GM21367 (cell line): ENCODE measurements around the gene YIPF6.
A peak's percentile ranks its signal among the peaks of the same experiment; 100 is the strongest.
"Not testable (repeated sequence)": the region's sequence is repeated elsewhere in the genome, so short reads cannot be mapped to it uniquely, and the experiment has no call there.

Experiments used
- ATAC-seq: cut with Tn5 transposase; IDR thresholded peaks from one replicate; pipeline ENCODE4 v1.9.1; 2021; ENCODE audit not compliant: unreplicated experiment

YIPF6 gene

GRCh38 chrX:68503836-68504636 lies 5.2 kb downstream of the YIPF6 start:
- ATAC-seq, result no peak

GRCh38 chrX:68506649-68507048 lies 7.8 kb downstream of the YIPF6 start:
- no peak for ATAC-seq

DNA sequence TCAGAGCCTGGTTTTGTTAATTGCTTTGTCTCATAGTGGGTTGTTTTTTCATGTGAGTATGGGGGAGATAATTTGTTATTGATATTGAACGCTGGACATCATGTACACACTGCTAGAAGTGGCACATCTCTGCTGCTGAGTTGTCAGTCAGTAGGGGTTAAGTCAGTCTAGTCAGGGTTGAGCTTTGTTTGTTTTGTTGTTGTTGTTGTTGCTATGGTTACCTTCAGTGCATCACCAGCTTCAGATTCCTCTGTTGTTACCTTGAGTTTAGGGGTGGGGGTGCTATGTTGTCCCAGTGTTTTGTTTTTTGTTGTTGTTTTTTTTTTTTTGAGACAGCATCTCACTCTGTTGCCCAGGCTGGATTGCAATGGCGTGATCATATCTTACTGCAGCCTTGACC lies 9.9 kb downstream of the YIPF6 start:
- no peak for ATAC-seq

- peak; percentile 70 for ATAC-seq
Observed at GRCh38 chrX:68511255-68511654, 12.4 kb downstream of the YIPF6 start.

DNA sequence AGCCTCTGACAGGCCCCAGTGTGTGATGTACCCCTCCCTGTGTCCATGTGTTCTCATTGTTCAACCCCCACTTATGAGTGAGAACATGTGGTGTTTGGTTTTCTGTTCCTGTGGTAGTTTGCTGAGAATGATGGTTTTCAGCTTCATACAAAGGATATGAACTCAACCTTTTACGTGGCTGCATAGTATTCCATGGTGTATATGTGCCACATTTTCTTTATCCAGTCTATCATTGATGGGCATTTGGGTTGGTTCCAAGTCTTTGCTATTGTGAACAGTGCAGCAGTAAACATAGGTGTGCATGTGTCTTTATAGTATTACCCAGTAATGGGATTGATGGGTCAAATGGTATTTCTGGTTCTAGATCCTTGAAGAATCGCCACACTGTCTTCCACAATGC lies 25.8 kb downstream of the YIPF6 start:
- not testable (repeated sequence) for ATAC-seq

DNA sequence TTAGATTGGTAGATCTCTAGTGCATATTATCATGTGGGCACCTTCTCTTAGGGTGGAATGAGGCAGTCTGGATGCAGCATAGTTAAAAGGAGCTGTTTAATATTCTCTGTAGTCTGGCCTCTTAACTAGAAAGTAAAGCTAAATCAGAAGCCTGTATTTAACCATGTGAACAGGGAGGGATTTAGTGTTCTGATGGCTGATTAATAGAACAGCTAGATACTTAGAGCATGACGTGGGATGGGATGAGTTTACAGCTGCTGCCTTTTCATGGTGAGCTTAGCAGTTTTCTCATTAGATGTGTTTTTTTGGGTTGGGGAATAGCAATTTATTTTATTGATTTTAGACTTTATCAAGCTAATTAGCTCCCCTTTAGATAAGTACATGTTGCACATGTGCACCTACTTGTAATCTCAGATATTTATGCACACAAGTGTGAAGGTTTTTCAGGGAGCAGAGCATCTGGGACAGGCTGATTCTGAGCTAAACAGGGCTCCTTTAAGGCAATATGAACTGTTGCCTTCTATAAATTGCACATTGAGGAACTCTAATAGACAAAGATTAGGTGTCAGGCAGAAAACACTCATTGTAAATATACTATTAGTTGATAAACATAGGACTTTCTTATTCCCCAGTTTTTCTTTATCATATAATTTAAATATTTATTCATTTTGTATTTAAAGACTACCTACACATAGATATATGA lies 34.1 kb downstream of the YIPF6 start:
- no peak for ATAC-seq

- ATAC-seq, result no peak
Observed at GRCh38 chrX:68533656-68534055, 34.8 kb downstream of the YIPF6 start.

- ATAC-seq, result no peak
Observed at GRCh38 chrX:68534691-68535090, 35.8 kb downstream of the YIPF6 start.

- ATAC-seq, result no peak
Observed at GRCh38 chrX:68536429-68536828, 37.6 kb downstream of the YIPF6 start.

DNA sequence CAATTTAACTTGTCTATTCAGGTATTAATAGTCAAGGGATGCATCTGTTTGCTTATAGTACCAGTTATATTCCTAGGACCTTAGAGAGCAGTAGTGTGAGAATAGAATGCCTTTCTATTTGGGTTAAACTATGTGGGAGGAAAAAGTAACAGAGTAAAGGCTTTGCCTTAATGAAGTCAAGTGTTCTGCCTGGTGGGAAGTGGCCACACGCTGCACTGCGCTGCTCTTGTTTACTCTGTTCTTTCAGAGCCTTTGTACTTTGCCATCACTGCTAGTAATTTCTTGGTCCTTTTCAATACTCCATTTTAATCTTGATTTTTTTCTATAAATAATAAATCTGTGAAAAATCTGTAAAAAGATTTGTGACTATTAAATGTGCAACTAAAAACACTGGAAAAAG lies 38.0 kb downstream of the YIPF6 start:
- no peak for ATAC-seq

- ATAC-seq, result no peak
Observed at GRCh38 chrX:68550193-68550592, 51.3 kb downstream of the YIPF6 start.

- ATAC-seq, result no peak
Observed at GRCh38 chrX:68556036-68556435, 57.2 kb downstream of the YIPF6 start.

DNA sequence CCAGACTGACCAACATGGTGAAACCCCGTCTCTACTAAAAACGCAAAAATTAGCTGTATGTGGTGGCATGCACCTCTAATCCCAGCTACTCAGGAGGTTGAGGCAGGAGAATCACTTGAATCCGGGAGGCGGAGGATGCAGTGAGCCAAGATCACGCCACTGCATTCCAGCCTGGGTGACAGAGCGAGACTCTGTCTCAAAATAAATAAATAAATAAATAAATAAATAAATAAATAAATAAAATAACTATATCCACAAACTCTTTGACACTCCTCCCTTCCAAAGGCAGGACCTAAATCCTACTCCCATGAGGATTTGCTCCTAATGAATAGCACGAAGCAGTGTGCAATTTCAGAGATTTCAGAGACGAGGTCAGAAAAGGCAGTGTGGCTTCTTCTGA lies 58.3 kb downstream of the YIPF6 start:
- not testable (repeated sequence) for ATAC-seq

GRCh38 chrX:68559905-68560304 lies 61.1 kb downstream of the YIPF6 start:
- not testable (repeated sequence) for ATAC-seq

DNA sequence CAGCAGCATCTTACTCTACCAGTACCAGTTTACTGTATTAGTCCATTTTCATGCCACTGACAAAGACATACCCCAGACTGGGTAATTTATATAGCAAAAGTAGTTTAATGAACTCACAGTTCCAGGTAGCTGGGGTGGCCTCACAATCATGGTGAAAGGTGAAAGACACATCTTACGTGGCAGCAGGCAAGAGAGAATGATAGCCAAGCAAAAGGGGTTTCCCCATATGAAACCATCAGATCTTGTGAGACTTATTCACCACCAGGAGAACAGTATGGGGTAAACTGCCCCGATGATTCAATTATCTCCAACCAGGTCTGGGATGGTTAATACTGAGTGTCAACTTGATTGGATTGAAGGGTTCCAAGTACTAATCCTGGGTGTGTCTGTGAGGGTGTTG lies 69.3 kb downstream of the YIPF6 start:
- no peak for ATAC-seq

GRCh38 chrX:68570598-68570997 lies 71.7 kb downstream of the YIPF6 start:
- ATAC-seq, result no peak

DNA sequence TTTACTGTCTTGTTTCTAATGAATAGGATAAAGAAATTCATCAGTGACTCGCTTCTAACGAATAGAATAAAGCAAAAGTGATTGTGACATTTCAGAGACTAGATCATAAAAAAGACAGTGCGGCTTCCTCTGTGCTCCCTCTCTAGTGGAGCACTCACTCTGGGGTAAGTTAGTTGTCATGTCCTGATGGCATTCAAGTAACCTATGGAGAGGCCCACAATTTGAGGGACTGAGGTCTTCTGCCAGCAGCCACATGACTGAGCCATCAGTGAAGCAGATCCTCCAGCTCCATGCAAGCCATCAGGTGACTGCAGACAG lies 72.4 kb downstream of the YIPF6 start:
- ATAC-seq, result no peak

DNA sequence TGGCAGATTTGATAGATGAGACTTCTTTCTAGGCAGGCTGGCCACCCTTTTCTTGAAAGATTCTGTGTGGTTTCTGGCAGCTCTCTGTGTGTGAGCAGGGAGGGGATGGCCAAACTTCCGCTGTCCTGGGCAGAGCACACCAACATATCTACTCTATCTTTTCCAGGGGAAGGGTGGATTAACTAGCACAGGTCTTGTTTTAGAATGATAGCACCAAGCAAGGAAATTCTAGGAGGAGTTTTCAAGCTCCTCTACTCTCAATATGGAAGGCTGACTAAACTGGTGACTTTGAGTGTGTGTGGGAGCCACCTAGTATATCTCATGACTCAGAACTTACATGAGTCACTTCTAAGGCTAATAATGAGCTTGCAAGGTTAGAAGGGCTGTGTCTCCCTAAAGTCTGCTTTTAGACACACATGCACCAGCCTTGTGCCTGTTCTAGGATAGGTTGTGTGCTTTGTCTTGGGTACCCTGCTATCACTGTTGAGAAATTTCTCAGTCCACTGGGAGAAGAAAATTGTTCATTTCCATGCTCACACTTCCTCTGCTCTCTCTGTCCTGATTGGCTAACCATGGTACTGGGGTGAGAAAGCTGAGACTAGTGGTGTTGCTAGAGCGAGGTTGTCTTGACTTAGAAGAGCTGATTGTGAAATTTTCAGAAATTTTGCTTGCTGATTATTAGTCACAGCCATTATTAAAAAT lies 72.9 kb downstream of the YIPF6 start:
- peak; percentile 79 for ATAC-seq

GRCh38 chrX:68574240-68574639 lies 75.4 kb downstream of the YIPF6 start:
- no peak for ATAC-seq

DNA sequence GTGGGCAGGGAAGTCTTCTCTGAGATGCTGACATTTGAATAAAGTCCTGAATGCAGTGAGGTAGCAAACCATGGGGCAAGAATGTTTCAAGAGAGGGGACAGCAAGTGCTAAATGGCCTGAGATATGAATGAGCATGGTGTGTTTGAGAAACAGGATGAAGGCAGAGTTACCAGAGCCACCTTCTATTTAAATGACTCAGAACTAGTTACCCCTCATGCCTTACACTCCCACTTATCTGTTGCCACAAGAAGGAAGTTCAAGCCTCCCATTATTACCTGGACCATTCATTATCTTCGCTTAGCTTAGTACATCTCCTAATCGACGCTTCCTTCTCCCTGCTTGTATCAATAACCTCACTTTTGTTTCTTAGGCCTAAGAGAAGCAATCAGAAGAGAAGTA lies 81.0 kb downstream of the YIPF6 start:
- ATAC-seq, result no peak

DNA sequence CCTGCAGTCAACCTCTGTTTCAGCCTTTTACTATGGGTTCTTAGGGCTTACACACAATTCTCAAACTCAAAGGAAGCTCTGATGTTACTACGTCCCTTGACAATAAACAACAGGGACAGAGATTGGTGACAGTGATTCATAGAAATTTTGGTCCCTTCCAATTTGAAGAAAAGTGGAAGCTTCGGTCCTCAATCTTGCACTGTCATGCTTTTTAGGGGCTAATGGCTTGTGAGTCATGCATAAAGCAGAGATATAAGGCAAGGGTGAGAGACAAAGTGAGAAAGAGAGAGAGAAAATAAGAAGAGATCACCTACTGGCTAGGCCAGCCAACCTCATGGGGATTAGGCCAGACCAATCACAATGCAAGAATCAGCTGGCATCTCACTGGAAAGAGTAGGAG lies 85.4 kb downstream of the YIPF6 start:
- no peak for ATAC-seq
